Measurements from ENCODE around the gene TEAD1. TPM values are rescaled to one million over a fixed set of nuclear protein-coding genes. Genes with fewer than 3 reads are reported as not detected.

Gene TEAD1
- total RNA-seq, 4 donors from 2014 or later: 38.8 to 110 (median 75.3) TPM

DNA sequence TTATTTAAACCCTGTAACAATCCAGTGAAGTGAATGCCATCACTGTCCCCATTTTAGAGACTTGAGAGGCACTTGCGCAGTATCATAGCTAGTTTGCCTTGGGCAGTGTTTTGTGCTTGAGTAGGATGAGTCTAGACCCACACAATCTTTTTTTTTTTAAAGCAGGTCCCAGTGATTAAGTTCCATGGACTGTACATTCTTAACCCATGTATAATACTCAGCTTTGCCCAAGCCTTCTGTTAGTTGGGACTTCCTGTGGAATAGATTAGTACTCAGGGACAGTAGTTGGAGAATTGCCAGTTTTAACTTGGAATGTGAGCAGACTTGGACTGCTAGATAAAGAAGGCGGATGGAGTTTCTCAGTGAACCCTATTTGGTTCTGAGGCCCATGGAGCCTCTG, 226.3 kb downstream of the TEAD1 start:
- Histone ChIP-seq H3K4me3 (no peak overlapping the region), H3K36me3 (no peaks in the 10 kb centered on the region), H3K9me3 (no peaks in the 10 kb centered on the region), H3K27ac (no peak overlapping the region), H3K27me3 (no peaks in the 10 kb centered on the region), H3K4me1 (no peaks in the 10 kb centered on the region)
- TF ChIP-seq CTCF (IDR thresholded peaks at IDR 0.05) (no peak), POLR2A (IDR thresholded peaks at IDR 0.05) (no peak)
- intact Hi-C loops (cut with DNase I; ENCODE audit: low total_unique reads): no loop called here
- no peak for DNase-seq

DNA sequence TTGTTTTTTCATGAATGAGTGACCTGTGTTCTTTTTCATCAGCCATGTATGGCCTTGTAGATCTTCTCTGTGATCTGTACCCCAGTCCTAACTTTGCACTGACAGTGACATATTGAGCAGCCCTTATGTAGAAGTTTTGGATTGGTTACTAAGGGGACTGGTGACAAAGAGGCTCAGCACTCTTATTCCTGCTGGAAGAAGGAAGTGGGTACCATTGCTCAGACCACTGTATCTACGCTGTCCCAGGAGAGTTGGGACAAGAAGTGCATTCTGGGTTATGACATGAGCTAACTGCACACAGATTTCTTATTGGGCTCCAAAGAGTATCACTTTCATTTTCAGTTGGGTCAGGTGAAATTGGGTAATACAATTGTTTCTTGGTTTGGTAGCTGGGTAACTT, 227.1 kb downstream of the TEAD1 start:
- TF ChIP-seq CTCF (IDR thresholded peaks at IDR 0.05) (no peak), POLR2A (IDR thresholded peaks at IDR 0.05) (no peak)
- no peak for DNase-seq
- intact Hi-C loops (cut with DNase I; ENCODE audit: low total_unique reads): no loop called here
- no peaks in the 10 kb centered on the region for H3K9me3 ChIP-seq
- no peak overlapping the region for H3K27ac ChIP-seq
- no peak overlapping the region for H3K4me3 ChIP-seq
- H3K36me3 ChIP-seq: no peaks in the 10 kb centered on the region
- no peaks in the 10 kb centered on the region for H3K27me3 ChIP-seq
- H3K4me1 ChIP-seq: no peaks in the 10 kb centered on the region

GRCh38 chr11:12901874-12902481, 227.8 kb downstream of the TEAD1 start:
- no peak overlapping the region for H3K27ac ChIP-seq
- no peaks in the 10 kb centered on the region for H3K9me3 ChIP-seq
- no peaks in the 10 kb centered on the region for H3K36me3 ChIP-seq
- TF ChIP-seq POLR2A (IDR thresholded peaks at IDR 0.05) (no peak), CTCF (IDR thresholded peaks at IDR 0.05) (no peak)
- no peaks in the 10 kb centered on the region for H3K4me1 ChIP-seq
- H3K4me3 ChIP-seq: no peak overlapping the region
- no peak for DNase-seq
- intact Hi-C loops (cut with DNase I; ENCODE audit: low total_unique reads): no loop called here
- no peaks in the 10 kb centered on the region for H3K27me3 ChIP-seq

DNA sequence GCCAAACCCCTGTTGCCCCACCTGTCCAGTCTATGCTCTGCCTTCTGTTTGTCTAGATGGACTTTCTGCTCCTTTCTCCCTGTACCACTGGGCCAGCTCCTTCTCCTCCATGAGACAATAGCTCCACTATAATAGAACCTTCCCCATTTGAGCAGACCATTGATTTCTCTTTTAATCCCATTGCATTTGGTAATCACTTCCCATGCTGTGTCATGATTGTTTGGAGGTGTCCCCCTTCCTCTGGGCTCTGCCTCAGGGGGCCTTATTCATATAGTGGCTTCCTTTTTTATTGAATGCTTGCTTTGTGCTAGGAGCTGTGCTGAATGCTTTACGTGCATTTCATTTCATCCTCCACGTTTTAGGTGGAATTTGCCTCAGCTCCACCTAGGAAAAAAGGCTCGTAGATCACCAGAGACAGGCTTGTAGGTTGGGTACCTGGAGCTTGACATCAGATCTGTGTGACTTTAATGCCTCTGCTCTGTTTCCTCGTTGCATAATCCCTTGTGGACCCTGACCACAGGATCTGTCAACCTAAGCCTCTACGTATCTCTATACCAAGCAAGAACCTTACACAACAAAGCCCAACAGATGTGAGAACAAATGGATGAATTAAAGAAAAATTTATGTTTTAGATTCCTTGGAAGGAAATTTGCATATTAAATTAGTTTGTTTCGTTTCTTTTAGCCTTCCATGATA, 228.7 kb downstream of the TEAD1 start:
- no peaks in the 10 kb centered on the region for H3K27me3 ChIP-seq
- no peak overlapping the region for H3K4me3 ChIP-seq
- no peaks in the 10 kb centered on the region for H3K4me1 ChIP-seq
- H3K36me3 ChIP-seq: no peaks in the 10 kb centered on the region
- no peak for DNase-seq
- TF ChIP-seq POLR2A (IDR thresholded peaks at IDR 0.05) (no peak), CTCF (IDR thresholded peaks at IDR 0.05) (no peak)
- no peak overlapping the region for H3K27ac ChIP-seq
- H3K9me3 ChIP-seq: no peaks in the 10 kb centered on the region
- intact Hi-C loops (cut with DNase I; ENCODE audit: low total_unique reads): no loop called here

- H3K4me3 ChIP-seq: no peak overlapping the region
- H3K36me3 ChIP-seq: no peaks in the 10 kb centered on the region
- no peaks in the 10 kb centered on the region for H3K9me3 ChIP-seq
- intact Hi-C loops (cut with DNase I; ENCODE audit: low total_unique reads): no loop called here
- H3K27ac ChIP-seq: no peak overlapping the region
- TF ChIP-seq POLR2A (IDR thresholded peaks at IDR 0.05) (no peak), CTCF (IDR thresholded peaks at IDR 0.05) (no peak)
- H3K27me3 ChIP-seq: no peaks in the 10 kb centered on the region
- DNase-seq: no peak
- H3K4me1 ChIP-seq: no peaks in the 10 kb centered on the region
Observed at GRCh38 chr11:12905435-12905834, 231.2 kb downstream of the TEAD1 start.
